Stimulated activated CD4-positive, alpha-beta T cell treated with anti-CD3 and anti-CD28 coated beads, TNF-alpha, amount 100 ng/mL, for 48 hours (primary cell): ENCODE measurements around the gene ABLIM2.

ENCODE experiments used
- DNase-seq, 3 donors: peaks; one replicate each; pipeline ENCODE4 v3.0.0-alpha.2; 2020; ENCODE audit warnings: low read depth in 3 of 3

The ABLIM2 gene

DNA sequence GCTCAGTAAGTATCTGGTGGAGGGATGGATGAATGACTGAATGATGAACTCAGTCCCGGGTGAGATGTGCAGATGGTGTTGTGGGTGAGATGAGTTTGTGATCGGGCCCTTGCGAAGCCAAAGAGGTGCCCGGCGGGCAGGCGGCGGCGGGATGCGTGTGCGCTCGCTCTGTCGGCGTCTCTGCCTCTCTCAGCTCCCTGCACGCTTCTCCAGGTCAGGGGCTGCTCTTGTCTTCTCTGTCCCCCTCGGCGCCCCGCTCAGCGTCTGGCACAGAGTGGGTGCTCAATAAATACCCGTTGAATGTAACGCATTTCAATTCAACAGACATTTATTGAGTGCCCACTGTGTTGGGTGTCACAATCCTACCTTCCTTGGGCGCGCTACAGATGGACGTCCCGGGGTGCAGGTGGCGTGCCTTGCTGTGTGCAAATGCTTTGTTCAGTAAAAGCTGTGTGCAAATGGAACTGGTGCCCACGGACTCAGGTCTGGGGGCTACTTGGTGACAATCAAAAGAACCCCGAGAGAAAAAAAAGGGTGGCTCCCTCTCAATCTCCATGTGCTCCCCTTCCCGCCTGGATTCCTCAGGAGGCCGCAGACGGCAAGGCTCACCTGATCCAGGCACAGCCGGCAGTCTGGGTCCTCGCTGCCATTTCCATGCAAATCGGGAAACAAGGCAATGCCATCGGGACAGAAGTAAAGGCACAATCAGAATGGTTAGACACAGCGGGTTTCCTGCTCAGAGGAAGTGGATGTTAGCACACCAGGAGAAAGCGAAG is 153.4 kb downstream of the ABLIM2 start:
- DNase-seq: no peak

DNA sequence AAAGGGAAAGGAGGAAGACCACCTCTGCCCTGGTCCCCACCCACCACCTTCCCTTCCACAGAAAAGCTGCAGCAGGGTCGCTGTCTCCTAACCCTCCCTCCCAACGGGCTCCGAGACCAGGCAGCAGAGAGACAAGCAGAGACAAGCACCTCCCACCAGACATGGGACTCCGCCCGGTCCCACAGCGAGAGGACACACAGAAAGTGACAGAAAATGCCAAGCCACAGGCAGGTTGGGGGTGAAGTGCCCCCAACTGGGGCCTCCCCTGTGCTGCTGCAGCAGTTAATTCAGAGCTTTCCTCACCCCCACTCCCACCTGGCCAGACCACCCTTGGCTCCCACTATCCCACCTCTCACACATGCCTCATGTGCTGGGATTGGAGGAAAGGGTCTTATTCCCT is 154.5 kb downstream of the ABLIM2 start:
- no peak for DNase-seq

DNA sequence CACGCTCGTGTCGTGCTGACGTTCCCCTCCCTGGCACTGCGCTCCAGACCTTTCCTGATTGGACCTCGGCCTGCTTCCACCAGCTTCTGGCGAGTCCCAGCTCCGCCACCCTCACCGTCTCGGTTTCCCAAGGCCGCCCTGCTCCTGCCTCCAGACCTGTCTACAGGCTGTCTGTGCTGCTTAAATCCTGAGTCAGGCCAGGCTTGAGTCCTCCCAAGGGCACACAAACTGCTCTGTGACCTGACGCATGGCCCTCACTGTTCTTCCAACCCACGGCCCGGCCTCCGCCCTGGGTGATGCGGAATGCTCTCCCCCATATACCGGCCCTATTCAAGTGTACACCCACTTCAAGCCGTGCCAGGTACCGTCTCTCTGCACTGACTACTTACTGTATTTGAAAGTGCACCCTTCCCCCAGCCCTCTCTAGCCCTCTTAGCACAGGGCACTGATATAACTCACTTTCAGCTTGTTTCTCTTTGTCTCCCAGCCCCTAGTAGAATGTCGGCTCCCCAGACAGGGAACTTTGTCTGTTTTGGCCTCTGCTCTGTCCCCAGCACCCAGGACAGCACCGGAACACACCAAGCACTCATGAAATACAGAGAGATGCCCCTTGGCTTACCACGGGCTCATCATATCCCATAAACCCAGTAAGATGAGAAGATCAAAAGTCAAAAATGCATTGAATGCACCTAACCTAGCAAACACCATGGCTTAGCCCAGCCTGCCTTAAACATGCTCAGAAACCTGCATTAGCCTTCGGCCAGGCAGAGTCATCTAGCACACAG is 155.9 kb downstream of the ABLIM2 start:
- no peak for DNase-seq

DNA sequence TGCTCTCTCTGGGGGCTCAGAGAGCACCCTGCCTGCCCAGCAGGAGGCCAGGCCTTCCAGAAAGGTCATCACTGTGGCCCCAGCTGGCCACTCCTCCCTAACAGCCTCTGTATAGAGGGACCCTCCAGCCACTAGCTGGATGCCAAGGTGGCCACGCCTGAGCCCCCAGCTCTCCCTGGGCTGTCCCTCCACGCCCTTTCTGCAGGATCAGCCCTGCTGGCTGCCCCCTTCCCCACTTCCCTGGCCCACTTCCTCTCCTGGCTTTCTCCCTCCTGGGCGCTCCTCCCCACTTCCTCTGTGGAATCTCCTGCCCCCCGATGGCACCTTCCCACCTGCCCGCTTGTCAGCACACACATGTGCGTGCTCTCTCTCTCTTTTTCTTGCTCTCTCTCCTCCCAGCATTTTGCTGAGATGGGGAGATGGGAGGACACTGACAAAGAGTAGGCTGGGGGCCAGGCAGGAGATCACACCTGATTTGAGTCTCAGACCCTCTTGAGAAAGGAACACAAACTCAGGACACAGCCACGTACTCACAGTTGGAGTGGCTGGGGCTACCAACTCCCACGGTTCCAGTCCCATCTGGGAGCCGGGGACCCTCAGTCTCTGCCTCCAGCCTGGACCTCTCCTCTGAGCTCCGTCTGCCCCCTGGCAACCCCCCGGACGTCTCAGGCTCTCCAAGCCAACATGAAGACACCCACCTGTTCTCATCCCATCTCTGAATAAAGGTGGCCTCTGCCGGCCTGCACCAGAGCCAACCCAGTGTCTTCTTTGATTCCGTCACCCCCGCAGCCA is 156.9 kb downstream of the ABLIM2 start:
- no peak for DNase-seq

DNA sequence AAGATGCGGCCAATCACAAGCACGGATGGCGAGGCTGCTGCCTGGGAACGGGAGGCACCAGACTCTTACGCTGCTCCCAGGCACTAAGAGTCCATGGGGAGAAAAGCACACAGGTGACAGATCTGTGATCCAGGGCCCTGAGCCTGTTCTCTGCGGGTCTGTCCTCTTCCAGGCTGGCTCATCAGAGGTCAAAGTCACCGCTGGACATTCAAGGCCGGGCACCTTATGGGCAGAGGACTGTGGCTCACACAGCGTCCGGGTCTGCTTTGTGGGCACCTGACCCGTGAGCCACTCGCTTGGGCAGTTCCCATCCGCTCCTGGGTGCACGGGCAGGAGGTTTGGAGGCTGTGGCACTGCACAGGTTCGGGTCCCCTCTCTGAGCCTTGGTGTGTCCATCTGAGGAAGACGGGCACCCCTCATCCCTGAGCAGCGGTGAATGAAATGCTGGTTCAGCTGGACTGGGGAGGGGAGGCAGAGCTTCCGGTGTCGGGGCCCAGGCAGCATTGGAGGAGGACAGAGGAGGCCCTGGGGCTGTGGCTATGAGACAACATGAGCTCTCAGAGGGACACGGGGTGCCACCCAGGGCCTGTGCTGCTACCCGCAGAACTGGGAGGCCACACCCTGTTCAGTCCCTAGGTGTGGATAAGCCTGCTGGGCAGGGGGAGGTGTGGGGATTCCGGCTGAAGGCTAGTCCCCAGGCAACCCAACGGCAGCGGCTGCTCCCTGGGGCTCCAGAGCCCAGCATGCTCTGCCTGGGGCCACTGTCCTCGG is 157.7 kb downstream of the ABLIM2 start:
- no peak for DNase-seq

DNA sequence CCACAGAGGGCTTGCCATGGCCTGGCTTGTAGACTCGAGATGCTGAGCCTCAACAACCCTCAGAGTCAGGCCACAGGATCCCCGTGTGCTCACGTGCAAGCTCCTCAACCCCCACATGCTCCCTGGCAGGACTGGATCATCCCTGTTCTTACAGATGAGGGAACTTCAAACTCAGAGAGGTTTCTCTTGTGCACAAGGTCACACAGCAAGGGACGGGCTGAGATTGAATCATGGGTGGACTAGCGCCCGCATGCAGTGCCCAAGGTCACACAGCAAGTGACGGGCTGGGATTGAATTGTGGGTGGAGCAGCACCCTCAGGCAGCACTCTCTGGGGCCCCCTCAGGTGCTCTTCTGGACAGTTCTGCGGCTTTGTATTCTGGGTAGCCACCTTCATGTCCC is 158.4 kb downstream of the ABLIM2 start:
- no peak for DNase-seq

DNA sequence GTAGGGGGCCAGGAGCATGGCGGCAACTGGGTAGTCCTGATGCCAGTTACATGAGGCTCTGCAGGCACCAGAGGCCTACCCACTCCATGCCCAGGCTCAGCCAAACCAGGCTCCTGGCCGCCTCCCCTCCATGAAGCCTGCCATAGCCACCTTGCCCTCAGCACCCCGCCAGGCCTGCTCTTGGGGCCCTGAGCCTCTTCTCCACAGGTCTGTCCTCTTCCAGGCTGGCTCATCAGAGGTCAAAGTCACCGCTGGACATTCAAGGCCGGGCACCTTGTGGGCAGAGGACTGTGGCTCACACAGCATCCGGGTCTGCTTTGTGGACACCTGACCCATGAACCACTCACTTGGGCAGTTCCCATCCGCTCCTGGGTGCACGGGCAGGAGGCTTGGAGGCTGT is 158.9 kb downstream of the ABLIM2 start:
- DNase-seq: no peak

DNA sequence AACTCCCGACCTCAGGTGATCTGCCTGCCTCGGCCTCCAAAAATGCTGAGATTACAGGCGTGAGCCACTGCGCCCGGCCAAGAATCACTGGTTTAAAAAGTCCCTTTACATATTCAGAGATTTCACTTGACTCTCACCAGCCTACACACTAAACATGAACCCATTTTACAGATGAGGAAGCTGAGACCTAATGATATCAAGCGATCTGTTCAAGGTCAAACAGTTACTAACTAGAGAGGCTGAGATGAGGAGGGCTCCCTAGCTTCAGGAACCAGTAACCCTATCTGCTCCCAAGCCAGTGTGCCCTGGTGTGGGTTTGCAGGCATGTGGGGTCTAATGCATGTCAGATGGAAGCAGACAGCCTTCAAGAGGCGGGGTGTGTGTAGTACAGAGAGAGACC is 159.3 kb downstream of the ABLIM2 start:
- no peak for DNase-seq

DNA sequence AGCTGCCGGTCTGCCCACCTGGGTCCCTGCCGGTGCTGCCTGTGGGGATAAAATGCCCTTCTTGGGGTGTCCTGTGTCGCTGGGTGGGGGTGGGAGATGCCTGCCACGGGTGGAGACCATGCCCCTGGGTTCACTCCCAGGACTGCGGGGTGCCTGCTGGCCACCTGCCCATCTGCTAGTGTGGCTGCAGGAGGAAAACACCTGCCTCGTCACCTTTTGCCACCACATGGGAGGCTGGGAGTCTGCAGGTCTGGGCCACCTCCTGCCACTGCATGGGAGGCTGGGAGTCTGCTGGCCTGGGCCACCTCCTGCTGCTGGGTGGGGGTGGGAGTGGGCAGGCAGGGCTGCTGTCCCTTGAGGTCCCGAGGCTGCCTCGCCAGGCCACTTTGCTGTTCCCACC is 160.2 kb downstream of the ABLIM2 start:
- no peak for DNase-seq

DNA sequence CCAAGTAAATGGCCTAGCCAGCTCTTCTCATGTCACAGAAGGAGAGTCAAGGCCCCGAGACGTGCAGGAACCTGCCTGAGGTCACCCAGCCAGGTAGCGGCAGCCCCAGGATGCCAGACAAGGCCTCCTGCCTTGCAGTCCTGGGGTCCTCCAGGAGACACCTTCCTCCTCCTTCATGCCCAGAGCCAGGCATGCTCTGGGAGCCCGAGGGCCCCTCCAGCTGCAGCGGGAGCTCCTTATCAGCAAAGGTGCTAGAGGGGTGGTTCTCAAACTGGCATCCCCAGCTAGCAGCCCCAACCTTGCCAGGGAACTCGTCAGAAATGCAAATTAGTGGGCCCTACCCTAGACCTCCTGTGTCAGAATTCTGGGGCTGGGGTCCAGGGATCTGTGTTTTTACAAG is 162.7 kb downstream of the ABLIM2 start:
- DNase-seq: no peak

DNA sequence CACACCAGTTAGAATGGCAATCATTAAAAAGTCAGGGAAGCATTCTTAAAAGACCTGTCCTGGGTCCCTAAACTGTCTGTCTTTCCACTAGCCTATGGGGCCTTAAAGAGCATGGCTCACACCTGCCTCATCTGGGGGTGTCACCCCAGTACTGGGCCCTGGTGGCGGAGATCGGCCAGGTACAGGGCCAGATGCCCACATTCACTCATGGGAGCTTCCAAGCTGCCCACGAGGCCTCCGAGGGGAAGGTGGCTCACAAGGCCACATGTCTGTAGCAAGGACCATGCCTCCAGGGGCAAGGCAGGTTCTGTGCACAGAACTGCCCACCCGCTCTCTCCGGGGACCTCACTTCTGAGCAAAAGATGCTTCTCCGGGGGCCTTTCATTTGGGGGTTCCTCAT is 163.5 kb downstream of the ABLIM2 start:
- DNase-seq: no peak

DNA sequence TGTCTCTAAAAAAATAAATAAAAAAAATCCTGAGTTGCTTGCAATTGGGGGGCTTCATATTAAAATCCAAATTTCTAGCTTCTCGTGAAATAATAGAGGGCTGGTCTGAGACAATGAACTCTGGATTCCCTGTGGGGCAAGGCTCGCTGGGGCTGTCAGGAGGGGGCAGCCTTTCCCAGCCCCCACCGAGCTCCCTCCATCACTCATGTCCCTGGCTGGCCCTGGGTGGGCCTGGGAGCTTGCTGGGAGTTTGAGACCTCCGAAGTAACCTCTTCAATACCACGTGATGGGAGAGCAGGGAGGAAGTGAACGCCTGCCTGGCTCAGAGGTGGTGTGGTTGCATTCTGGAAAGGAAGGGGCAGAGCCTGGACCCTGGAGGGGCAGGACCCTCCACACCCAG is 164.9 kb downstream of the ABLIM2 start:
- no peak for DNase-seq

DNA sequence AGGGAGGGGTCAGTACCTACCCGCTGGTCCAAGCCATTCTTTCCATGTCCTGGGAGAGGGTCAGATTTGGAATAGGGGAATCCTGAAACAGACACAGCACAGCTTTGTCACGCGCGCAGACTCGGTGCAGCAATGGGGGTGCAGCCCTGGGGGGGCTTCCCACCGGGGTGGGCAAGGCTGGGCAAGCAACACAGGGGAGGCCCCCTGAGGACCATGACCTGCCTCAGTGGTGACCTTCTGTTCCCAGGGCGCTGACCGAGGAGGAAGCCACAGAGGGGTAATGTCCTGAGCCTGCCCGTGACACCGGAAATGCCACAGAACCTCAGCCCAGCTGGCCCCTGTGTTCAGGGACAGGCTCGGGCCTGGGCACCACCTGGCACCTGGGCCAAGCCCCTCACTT is 165.8 kb downstream of the ABLIM2 start:
- no peak for DNase-seq

DNA sequence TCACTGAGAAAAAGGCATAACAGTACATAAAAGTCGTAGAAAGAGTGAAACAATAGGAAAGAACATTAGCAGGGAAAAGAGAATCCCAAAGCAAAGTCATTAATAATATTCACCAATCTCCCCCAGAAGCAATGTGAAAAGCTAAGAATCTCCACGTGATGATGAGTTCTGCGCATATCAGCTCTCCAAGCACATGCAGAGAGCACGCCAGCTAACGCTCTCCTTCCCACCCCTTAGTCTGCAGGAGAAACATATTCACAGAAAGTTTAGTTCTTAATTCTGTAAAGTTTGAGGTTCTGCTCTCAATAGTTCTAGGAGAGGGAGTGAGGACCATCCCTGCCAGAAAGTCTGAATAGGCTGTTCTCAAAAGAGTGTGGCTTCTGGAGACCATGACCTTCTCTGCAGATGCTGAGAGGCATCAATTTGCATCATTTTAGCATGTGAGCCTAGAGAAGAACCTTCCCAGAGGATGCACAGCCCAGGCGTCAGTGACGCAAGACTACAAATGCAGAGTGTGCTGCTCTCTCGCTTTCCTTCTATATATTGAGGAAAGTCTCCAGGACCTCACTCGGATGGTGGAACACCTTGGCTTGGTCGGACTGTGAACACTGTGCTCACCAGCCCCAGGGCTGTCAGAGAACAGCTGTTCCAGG is 167.7 kb downstream of the ABLIM2 start:
- no peak for DNase-seq

DNA sequence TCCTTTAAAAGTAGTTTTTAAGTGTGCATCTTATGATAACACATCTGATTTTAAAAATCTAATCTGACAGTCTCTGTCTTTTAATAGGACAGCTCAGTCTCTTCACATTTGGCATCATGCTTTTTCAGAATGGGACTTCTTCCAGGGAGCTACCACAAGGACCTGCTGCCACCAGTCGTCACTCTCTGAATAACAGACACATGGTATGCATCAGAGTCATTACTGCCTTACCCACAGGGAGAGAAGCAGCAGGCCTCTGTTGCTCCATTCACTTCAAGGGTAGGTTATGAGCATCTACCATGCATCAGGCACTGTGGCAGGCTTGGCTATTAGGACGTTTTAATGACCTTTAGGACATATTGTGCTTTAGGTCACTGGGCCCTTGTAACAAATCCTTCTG is 169.0 kb downstream of the ABLIM2 start:
- no peak for DNase-seq

DNA sequence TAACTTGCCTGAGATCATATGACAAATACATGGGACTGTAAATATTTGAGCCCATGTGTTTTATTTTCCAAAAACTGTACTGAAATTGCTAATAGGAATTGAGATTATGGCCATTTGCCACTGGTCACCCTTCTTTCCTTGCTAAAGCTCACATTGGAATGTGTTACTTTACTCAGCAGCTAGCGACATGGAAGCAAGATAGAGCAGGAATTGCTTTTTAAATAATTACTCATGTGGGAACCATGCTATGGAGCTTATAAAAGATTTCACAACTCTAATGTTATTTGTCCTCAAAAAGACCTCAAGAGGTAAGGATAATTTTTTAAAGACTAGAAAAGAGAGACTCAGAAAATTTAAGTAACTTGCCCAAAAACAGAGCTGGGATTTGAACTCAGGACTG is 170.2 kb downstream of the ABLIM2 start:
- no peak for DNase-seq

DNA sequence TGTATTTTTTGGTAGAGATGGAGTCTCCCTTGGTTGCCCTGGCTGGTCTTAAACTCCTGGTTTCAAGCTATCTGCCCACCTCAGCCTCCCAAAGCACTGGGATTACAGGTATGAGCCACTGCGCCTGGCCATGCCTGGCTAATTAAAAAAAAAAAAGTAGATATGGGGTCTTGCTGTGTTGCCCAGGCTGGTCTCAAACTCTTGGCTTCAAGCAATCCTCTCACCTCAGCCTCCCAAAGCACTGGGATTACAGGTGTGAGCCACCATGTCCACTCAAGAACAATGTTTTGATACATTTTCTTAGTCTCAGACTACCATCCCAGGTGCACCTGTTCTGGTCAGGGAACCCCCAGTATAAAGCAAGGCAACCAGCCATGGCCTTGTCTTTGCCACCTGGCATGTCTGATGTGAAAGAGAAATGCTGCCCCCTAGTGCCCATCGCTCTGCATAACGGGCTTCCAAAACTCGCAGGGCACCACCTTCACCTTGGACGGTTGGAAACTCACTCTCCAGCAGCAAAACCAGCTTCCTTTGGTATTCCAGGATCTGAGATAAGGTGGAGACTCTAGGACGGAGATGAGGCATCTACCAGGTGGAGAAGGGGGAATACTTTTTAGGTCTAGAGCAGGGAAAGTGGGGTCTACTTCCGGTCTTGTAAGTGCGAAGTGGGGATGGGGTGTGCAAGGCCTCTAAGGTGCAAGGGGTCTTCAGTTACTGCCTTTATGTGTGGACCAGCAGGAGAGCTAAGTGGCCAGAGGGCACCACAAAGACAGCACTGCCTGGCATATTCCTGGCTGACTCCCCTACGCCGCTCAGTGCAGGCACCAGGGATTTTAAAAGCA is 171.2 kb downstream of the ABLIM2 start:
- peak in 2 of 3 donors; percentile 66 to 70 for DNase-seq

DNA sequence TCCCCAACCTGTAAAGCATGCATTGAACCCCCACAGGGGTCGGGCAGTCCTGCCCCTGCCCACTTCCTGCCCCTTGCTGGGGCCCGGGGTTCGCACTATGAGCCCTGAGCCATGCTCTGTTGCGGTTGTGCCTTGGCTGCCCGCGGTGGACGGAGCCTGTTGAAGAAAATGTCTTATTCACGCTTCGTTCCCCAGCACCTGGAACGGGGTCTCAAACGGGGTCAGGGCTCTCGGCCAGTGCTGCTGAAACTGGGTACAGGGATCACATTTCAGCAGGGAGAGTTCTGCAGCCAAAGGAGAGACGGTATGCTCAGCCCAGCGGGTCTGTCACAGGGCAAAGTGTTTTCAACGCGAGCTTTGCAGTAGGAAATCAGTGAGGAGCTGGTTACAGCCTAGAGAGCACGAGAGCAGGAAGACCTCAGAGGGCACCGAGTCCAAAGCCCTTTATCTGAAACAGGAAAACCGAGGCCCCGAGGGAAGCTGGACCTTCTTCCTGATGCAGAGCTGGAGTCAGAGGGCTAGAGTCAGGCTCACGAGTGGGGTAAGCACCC is 172.6 kb downstream of the ABLIM2 start:
- no peak for DNase-seq

DNA sequence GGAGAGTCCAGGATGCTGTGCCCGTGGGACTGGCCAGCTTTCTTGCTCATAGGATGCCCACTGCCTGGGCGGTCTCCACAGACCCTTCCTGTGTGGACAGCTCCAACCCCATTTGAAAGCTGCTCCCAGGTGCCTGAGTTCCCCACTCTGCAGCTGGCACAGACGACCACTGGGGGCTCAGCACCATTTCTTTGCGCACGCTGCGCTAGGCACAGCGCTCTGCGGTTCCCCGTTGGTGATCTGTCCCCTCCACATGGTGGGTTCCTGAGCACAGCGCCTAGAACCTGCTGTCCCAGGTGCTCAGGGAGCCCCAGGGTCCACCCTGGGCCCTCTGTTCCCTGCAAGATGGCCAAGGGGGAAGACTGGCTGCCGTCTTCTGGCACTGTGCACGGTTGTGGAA is 173.5 kb downstream of the ABLIM2 start:
- DNase-seq: no peak

DNA sequence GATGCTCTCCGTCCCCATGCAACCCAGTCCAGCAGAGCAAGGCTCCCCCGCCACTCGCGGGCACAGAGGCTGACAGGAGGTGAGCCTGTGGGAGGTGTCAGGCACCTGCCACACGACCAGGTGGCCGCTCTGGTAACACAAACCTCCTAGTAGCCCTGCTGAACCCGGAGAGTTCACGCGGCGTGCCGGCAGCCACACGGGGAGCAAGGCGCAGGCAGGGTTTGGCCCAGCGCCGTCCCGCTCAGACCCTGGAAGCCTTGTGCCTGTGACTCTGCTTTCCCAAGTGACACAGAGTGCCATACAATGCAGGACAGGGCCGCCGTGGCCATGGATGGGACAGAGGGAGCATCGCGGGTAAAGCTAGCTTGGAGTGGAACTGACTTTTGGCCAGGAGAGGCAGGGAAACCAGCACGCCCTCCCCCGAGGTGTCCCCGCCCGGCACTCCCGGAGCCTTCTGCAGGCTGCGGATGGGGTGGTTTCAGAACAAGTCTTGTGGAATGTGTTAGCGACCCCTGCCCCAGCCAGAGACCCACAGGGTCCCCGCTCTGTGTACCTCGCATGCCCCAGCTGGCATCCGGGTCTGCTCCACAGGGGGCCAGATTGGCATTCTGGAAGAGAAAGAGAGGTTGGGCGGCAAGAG is 174.2 kb downstream of the ABLIM2 start:
- no peak for DNase-seq
